HG03103 (cell line): ENCODE data around the gene FAM83D.
A peak's percentile ranks its signal among the peaks of the same experiment; 100 is the strongest.

ENCODE experiments used
- ATAC-seq: cut with Tn5 transposase; IDR thresholded peaks from one replicate; pipeline ENCODE4 v1.9.1; 2021; ENCODE audit warnings: low read depth; ENCODE audit not compliant: unreplicated experiment

The FAM83D gene

DNA sequence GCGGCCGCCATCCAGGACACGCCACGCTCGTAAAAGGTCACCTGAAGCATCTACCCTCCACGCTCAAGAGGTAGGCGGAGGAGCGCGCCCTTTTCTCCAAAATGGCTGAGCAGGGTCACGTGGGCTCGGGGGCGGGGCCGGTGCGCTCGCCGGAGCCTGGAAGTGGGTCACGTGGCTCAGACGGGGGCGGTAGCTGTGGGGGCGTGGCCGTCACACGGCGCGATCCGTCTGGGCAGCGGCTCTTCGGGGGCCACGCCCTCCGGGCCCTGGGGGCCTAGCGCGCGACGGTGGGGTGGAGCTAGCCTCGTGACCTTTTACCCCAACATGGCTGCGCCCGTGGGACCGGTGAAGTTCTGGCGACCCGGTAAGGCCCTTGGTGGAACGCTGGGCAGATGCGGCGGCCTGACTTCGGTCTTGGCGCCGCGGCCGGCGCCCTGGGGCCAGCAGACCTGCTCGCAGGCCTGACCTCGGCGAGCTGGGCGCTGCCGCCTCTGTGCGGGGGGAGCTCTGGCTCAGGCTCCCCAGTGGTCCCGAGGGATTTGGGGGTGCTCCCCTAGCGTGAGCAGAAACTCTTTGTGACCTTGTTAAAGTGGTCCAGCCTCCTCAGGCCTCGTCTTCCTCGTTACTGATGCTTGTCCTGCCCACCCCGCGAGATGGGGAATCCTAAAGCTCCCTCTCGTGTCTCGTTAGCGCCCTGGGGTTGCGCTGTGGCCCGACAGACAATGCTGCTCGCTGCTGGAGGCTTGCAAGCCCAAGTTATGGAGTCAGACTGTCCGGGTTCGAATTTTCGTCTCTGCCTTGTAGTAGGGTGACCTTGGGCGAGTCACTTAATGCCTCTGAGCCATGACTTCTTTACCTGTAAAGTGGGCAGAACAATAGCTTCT lies 36.1 kb downstream of the FAM83D start, which contains the start of gene DHX35:
TSS of gene DHX35 (plus strand) at position 301 of the 884 bp plus-strand sequence. CDS start at position 325, 24 bp downstream.
- ATAC-seq = peak; percentile 93

DNA sequence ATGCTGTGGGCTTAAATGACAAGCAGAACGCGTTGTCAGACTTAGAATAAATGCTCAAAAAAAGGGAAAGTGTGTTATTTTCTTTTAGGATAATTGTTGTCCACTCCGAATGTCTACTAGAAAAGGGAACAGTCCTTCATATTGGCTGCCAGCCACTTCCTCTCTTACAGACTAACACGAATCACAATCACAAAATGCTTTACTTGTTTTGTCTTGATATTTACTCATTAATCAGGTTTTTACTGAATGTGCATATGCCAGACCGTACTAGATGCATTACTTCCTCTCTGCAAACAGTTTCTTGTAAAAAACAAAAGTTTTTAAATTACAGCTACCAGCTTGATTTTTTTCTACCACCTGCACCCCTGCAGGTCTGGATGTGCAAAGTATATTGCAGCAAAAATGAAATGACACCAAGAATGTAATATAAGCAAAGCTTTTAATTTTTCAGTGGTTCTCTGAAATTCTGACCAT lies 36.7 kb downstream of the FAM83D start:
- no peak for ATAC-seq

DNA sequence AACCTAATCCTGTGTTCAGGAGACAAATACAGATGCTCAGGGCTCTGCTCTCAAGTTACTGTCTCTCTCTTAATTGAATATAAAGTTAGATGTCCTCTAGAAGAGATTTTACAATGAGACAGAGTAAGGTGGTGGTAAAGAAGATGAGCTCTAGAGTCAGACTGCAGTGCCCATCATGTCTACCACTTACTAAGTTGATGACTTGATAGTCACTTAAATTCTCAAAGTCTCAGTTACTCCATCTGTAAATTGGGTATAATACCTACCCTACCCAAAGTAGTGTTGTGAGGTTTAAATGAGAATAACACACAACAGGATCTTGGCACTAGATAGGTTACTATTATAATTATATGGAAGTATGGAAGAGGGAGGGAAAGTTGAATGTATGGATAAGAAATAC lies 37.5 kb downstream of the FAM83D start:
- ATAC-seq = no peak

DNA sequence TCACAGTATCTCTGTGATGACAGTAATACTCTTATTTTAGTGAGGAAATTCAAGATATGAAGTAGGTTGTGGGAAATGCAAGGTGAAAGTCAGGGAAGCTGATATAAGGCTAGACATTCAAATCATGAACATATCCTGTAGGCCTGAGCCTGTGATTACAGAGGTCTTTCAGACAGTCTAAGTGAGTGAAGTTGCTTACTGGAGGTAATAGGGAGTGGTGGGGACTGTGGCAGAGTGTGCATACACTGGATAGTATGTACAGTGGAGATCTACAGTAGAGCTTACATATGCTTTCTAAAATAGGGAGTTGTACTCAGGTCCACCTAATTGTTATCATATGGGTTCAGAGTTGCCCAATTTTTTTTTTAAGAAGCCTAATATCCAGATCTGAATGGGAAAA lies 39.0 kb downstream of the FAM83D start:
- ATAC-seq = no peak

GRCh38 chr20:38968090-38968489 lies 41.9 kb downstream of the FAM83D start:
- no peak for ATAC-seq

- no peak for ATAC-seq
Measured at GRCh38 chr20:38969708-38970107, 43.5 kb downstream of the FAM83D start.

DNA sequence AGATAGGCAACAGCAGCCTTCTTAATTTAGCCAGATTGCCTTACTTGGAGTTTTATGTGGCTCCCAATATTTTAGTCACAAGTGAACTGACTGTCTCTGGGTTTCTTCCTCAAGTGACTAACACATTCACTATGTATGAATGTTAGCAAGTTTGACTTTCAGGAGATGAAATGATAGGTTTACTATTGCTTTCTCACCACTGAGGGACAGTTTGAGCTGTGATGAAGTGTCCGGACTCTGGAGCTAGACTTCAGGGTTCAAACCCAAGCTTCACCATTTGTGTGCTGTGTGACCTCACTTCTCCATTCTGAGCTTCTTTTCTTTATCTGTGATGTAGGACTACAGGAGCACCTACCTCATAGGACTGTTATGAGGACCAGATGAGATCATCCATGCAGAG lies 44.1 kb downstream of the FAM83D start:
- no peak for ATAC-seq

- no peak for ATAC-seq
Measured at GRCh38 chr20:38973107-38973506, 46.9 kb downstream of the FAM83D start.

DNA sequence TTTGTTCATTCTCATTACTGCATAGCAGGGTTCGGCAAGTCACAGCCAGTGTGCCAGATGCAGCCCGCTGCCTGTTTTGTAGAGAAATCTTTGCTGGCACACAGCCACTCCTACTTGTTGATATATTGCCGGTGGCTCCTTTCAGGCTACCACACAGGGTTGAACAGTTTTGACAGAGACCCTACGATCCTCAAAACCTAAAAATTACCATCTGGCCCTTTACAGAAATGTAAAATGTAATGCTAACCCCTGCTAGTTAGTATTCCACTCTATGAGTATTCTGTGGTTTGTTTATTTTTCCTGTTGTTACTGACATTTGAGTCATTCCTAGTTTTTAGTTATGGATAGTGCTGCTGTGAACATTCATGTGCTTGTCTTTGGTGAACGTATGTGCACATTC lies 47.4 kb downstream of the FAM83D start:
- no peak for ATAC-seq

DNA sequence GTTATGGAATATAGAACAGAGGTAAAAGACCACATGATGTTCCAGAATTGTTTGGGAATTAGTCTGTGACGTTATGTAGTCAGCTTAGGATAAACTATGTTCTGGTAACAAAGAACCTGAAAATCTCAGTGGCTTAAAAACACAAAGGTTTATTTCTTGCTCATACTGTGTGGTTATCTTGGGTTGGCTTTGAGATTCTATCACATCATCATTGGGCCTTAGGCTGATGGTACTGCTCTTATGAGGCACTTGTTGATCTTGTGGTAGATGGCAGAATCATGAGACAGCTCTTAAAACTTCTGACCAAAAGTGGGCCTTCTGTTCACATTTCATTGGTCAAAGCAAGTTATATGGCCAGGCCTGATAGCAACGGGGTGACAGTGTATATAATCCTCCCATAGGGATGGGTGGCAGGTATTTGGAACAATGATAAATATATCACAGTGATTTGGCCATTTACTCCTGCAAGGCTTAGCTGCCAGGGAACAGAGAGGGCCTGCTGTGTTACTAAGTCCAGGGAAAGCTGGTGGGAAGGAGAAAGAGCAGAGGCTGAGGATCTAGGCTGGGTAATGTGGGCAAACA lies 49.4 kb downstream of the FAM83D start:
- no peak for ATAC-seq

GRCh38 chr20:38979434-38979833 lies 53.2 kb downstream of the FAM83D start:
- no peak for ATAC-seq

GRCh38 chr20:38979842-38980241 lies 53.6 kb downstream of the FAM83D start:
- ATAC-seq = no peak

- no peak for ATAC-seq
Measured at GRCh38 chr20:38982291-38982690, 56.1 kb downstream of the FAM83D start.

DNA sequence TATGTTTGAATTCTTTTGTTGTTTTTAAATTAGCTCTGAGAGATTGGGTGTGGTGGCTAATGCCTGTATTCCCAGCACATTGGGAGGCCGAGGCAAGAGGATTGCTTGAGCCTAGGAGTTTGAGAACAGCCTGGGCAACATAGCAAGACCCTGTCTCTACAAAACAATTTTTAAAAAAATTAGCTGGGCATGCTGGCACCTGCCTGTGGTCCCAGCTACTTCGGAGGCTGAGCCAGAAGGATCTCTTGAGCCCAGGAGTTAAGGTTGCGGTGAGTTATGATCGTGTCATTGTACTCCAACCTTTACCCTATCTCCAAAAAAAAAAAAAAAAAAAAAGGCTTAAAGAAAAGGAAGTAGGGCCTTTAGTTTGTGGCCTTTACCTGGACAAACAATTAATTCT lies 58.8 kb downstream of the FAM83D start:
- no peak for ATAC-seq

- ATAC-seq = no peak
Measured at GRCh38 chr20:38985603-38986170, 59.5 kb downstream of the FAM83D start.

GRCh38 chr20:38986663-38987062 lies 60.4 kb downstream of the FAM83D start:
- ATAC-seq = no peak

DNA sequence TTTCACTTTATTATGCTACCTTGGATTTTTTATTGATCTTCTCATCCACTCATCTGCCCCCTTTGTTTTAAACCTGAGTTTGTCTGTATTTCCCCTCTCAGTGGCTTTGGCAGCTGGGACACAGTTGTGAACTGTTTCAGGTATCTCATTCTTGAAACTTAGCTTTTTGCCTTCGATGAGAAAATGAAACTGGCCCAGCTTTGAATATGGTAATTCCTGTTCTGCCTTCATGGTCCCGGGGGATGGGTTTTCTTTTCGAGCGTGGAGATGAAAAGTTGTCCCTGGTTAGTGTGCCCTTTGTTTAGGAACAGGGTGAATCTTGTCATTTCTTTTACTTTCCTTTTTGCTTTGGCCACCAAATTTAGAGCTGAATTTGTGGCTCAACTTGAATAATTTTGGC lies 61.6 kb downstream of the FAM83D start:
- ATAC-seq = no peak

GRCh38 chr20:38990728-38991127 lies 64.5 kb downstream of the FAM83D start:
- ATAC-seq = no peak

DNA sequence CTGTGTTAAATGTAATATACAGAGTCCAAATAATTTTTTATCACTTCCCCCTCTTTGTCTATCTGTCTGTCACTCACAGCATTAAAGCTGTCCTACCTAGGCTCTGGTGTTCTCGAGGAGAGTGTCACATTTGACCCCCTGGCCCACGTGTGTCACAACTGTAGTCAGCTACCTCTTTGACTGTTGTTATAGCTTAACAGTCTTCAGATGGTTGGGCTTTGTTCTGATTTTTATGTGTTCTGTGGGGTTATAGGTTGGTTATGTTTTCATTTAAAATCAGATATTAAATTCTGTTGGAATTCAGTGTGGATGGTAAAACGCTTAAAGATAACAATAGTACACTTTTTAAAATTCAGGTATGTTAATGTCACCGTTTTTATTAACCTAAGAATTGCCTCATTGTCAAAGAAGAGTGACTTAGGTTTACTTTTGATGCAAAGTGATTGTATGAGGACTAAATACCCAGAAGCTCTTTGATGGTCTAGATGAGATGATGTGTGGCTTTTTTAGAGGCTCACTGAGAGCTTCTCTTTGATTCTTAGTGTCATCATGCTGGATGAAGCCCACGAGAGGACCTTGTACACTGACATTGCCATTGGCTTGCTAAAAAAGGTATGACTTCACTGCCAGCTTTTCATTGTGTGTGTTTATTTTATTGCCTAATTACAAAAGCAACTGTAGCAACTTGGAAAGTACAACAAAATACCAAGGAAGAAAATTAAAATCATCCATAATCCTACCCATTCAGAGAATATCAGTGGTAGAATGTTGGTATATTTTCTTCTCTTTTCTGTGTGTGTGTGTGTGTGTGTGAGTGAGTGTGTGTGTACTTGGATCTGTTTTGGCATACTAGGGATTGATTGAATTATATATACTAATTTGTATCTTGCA lies 65.8 kb downstream of the FAM83D start:
- ATAC-seq = no peak

- no peak for ATAC-seq
Measured at GRCh38 chr20:38995536-38996044, 69.4 kb downstream of the FAM83D start.
